Muscle of leg (tissue), 11 donors: Measurements from ENCODE around the gene MIEF1. TPM values are rescaled to one million over a fixed set of nuclear protein-coding genes. Genes with fewer than 3 reads are reported as not detected.

Experiments used
- DNase-seq: peaks from one replicate; pipeline ENCODE4 v3.0.0; 2013
- H3K27ac ChIP-seq: one replicate; pipeline ENCODE4 v1.5.1; 2013; ENCODE audit warnings: mild to moderate bottlenecking, low read length, control low read depth
- H3K27me3 ChIP-seq: one replicate; pipeline ENCODE4 v1.6.1; 2013; ENCODE audit warnings: low read length; ENCODE audit not compliant: control insufficient read depth, insufficient read depth
- H3K36me3 ChIP-seq: one replicate; pipeline ENCODE4 v1.6.1; 2013; ENCODE audit warnings: low read length; ENCODE audit not compliant: control insufficient read depth, insufficient read depth
- H3K4me1 ChIP-seq: one replicate; pipeline ENCODE4 v1.6.1; 2013; ENCODE audit warnings: low read length; ENCODE audit not compliant: control insufficient read depth, insufficient read depth
- H3K4me3 ChIP-seq: one replicate; pipeline ENCODE4 v1.5.1; 2013; ENCODE audit warnings: low read length, control low read depth
- H3K9me3 ChIP-seq: replicated peaks from 2 replicates; pipeline ENCODE4 v1.6.1; 2013; ENCODE audit warnings: low read depth, low read length; ENCODE audit not compliant: control insufficient read depth
- WGBS: methylation state at CpG from one replicate; pipeline ENCODE4 v1.1.5; 2013; ENCODE audit warnings: missing lambda C conversion rate; ENCODE audit not compliant: insufficient coverage; 5-methylcytosine and 5-hydroxymethylcytosine counted together
- polyA plus RNA-seq, 8 donors: library from polyadenylated mRNA; unstranded; fragments of 120-200 nt; gene quantifications; one replicate each; pipeline versions ENCODE4 v1.2.1 to v1.2.3, GENCODE V29; 2013; ENCODE audit warnings: inconsistent platforms in 1 of 8, low replicate concordance in 1 of 8; ENCODE audit not compliant: insufficient read length in 8 of 8, insufficient read depth in 1 of 8
- total RNA-seq: library from RNA; stranded (reverse); fragments of 120-200 nt; gene quantifications from one replicate; pipeline ENCODE4 v1.2.4, GENCODE V29; 2013

Gene MIEF1
- total and polyA plus RNA-seq, 9 donors, result 9.4 to 21.7 (median 18.0) TPM

DNA sequence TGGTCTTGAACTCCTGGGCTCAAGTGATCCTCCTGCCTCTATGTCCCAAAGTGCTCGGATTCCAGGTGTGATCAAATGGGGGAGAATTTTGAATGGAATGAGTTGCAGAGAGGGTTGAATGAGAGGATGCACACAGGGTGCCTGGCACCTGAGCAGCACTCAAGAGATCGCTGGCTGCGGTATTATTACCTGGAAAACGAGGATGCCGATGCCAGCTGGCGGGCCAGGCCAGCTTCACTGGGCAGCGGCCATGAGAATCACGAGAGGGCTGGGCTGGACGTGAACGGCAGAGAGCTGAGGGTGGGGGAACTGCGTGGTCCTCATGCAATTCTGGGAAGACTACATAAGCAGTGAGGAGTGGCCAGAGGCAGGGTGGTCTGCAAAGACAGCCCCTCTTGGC is 42.4 kb upstream of the MIEF1 start:
- Histone ChIP-seq H3K27ac (no peak overlapping the region), H3K9me3 (no peaks in the 10 kb centered on the region), H3K27me3 (peaks cover 27% of the 10 kb centered on the region), H3K4me3 (no peak overlapping the region), H3K4me1 (peaks cover 22% of the 10 kb centered on the region), H3K36me3 (no peaks in the 10 kb centered on the region)
- WGBS, result 68% methylated on average over 10 of the region's 11 CpGs
- DNase-seq, result no peak

DNA sequence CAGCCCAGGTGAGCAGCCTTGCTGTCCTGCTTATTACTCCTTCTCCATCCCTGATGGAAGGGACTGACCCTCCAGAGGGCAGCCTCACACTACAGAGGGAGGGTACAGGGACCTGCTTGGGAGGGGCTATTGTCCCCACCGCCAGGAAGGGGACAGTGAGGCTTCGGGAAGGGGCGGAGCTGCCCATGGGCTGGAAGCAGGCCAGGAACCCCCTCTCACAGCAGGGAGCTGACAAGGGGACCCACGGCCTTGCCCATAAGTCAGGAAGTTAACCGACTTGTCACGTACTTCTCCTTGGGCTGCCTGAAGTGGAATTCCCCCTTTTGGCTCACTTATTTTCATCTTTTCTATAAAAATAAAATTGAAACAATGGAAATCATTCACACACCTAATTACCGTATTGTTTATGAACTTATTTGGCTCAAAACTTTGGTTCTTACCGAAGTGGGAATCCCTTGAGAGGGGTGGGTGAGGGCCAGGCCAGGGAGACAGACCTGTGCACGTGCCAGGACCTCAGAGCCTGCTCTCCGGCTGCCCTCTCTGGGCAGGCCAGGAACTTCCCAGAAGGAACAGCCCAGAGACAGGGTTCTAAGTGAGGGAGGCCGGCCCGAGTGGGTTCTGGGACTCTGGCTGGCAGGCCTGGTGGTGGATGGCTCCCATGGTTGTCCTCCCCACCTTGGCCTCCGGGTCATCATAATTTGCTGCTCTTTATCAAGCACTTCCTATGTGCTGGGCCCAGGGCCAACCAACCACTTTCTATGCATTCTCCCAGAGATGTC is 39.5 kb upstream of the MIEF1 start:
- no peak overlapping the region for H3K4me3 ChIP-seq
- no peaks in the 10 kb centered on the region for H3K9me3 ChIP-seq
- peaks cover 28% of the 10 kb centered on the region for H3K4me1 ChIP-seq
- 60% methylated on average over 8 of the region's 13 CpGs for WGBS
- peaks cover 19% of the 10 kb centered on the region for H3K27me3 ChIP-seq
- H3K36me3 ChIP-seq, result no peaks in the 10 kb centered on the region
- DNase-seq, result peak; percentile 50
- H3K27ac ChIP-seq, result peak overlapping the region; percentile 82

DNA sequence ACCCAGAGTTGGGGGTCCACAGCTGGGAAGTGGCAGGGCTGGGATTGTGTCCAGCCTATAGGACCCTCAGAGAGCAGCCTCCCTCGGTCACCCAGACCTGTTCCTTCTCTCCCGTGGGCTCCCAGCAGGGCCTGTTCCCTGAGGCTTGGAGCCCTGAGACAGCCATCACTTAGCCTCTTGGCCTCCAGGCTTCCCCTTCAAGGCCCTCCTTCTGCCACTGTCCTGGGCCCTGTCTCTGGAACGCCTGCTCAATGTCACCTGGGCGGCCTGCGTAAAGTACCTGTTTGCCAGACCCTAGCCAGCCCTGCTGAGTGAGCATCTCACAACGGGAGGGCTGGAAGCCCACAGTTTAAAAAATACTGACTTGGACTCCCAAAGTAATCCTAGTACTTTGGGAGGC is 38.8 kb upstream of the MIEF1 start:
- H3K4me3 ChIP-seq, result no peak overlapping the region
- WGBS, result 79% methylated on average over 6 of the region's 6 CpGs
- H3K27ac ChIP-seq, result peak overlapping the region; percentile 82
- no peak for DNase-seq
- peaks cover 14% of the 10 kb centered on the region for H3K27me3 ChIP-seq
- peaks cover 24% of the 10 kb centered on the region for H3K4me1 ChIP-seq
- no peaks in the 10 kb centered on the region for H3K9me3 ChIP-seq
- H3K36me3 ChIP-seq, result no peaks in the 10 kb centered on the region

DNA sequence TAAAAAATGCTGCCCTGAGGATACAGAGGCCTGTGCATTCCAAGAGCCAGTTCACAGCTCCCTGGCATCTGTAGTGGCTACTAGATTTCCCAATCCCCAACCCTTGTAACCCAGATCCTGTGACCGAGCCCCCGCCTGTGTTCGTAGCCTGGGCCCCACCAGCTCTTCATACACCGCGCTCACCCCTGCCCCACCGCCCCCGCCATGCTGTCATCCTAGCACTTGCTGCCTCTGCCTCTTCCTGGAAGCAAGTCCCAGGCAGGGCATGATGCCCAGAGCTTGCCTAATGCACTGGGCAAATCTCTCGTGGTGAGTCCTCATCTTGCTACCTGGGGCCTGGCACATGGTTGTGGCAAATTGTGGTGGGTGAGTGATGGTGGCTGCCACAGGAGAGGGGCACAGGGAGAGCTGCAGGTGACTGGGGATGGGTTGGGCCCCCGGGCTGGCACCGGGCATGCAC is 38.1 kb upstream of the MIEF1 start:
- Histone ChIP-seq H3K36me3 (no peaks in the 10 kb centered on the region), H3K4me3 (no peak overlapping the region), H3K27me3 (peaks cover 8% of the 10 kb centered on the region), H3K4me1 (peaks cover 19% of the 10 kb centered on the region), H3K27ac (no peak overlapping the region), H3K9me3 (no peaks in the 10 kb centered on the region)
- 80% methylated on average over 10 of the region's 10 CpGs for WGBS
- no peak for DNase-seq

DNA sequence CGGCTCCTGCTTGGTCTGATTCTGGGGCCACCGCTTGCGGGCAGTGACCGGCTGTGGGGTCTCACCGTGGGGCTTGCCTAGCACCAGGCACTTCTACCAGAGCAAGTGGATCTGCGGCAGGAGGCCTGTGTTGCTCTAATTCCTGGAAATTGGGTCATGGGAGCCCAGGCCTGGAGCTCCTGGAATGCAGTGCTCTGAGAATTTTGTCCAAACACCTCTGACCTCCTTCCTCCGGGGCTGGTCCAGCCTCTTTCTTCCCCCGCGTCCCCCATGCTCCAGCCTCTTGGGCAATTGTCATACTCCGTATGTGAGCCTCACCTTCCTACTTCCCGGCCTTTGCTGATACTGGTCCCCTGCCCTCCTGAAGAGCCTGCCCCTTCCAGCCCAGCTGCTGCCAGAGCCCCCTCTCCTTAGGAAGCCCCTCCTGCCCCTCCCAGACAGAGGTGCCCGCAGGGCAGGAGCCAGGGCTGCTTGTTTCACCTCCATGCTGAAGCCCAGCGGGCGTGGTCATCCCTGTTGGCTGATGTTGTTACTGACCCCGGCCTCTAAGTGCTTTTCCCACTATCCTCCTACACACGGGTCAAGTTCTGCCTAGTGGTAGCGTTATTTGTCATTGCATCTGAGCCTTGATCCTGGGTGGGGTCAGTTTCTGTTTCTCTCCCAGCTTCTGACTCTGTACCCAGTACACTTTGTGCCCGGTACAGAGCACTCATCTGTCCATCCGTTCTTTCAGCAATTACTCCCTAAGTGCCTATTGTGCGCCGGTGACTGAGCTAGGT is 35.7 kb upstream of the MIEF1 start:
- no peaks in the 10 kb centered on the region for H3K27me3 ChIP-seq
- H3K36me3 ChIP-seq, result no peaks in the 10 kb centered on the region
- H3K4me1 ChIP-seq, result peaks cover 40% of the 10 kb centered on the region
- 67% methylated on average over 16 of the region's 21 CpGs for WGBS
- no peak for DNase-seq
- no peak overlapping the region for H3K27ac ChIP-seq
- H3K4me3 ChIP-seq, result no peak overlapping the region
- no peaks in the 10 kb centered on the region for H3K9me3 ChIP-seq

DNA sequence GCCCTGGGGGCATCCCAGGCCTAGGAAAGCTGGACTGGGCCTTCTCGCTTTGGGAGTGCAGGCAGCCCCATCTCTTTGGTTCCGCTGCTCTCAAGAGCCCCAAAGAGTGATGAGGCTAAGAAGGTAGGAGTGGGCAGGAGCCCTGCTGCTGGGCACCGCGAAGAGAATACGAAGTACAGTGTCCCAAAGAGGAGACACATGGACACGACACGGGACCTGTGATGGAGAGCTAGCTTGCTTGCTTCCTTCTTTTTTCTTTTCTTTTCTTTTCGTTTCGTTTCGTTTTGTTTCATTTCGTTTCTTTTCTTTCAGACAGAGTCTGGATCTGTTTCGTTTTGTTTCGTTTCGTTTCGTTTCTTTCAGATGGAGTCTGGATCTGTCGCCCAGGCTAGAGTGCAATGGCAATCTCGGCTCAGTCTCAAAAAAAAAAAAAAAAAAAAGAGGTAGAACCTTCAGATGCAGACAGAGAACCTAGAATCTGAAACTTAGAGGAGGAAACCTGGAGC is 34.6 kb upstream of the MIEF1 start:
- no peaks in the 10 kb centered on the region for H3K36me3 ChIP-seq
- DNase-seq, result no peak
- no peaks in the 10 kb centered on the region for H3K27me3 ChIP-seq
- no peaks in the 10 kb centered on the region for H3K9me3 ChIP-seq
- 84% methylated on average over 16 of the region's 17 CpGs for WGBS
- no peak overlapping the region for H3K4me3 ChIP-seq
- peaks cover 45% of the 10 kb centered on the region for H3K4me1 ChIP-seq
- H3K27ac ChIP-seq, result no peak overlapping the region

DNA sequence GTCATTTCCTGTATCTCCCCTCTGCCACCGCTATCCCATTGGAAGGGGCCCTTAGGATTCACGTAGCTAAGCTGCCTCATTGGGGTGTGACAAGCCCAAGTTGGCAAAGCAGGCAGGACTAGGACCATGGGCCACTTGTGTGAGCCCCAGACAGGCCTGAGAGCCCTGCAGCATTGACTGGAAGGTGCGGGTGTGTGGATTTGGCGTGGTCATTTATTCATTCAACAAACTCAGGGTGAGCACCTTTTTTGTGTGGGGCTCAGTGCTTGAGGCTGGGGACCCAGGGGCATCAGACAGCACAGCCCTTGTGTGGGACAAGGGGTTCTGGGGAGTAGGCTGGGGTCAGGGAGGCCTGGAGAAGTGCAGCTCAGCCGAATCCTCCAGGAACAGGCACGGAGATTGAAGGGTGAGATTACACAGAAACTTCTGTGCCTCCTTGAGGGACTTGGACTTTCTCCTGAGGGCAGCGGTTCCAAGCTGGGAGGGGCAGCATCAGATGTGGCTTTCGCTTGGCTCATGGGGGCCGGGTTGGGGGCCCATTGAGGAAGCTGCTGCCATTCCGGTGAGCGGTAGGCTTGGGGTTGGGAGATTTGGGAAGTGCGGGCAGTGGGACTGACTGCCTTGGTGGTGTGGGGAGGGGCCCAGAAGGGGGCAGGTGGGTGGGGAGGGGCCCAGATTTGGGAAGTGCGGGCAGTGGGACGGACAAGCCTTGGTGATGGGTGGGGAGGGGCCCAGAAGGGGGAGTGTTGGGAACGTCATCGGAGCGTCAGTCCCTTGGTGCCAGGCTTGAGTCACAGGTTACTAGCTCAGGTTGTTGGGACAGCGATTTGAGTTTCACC is 33.4 kb upstream of the MIEF1 start:
- WGBS, result 69% methylated on average over 17 of the region's 18 CpGs

DNA sequence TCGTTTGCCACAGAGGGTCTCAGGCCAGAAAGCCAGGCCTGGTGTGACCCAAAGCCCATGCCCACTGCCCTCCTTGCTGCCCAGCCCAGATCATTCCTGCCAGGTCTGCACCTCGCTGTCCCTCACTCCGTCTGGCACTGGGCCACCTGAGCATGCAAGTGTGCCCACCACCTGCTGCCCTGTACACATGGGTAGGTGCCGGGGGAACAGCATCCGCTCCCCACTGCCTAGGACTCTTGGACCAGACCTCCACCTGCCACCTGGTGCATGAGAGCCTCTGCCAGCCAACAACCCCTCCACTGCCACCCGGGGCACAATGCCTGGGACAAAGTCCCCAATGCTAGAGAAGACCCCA is 32.8 kb upstream of the MIEF1 start:
- no peak overlapping the region for H3K4me3 ChIP-seq
- H3K27me3 ChIP-seq, result no peaks in the 10 kb centered on the region
- 96% methylated on average over 5 of the region's 6 CpGs for WGBS
- H3K36me3 ChIP-seq, result no peaks in the 10 kb centered on the region
- DNase-seq, result no peak
- no peak overlapping the region for H3K27ac ChIP-seq
- peaks cover 57% of the 10 kb centered on the region for H3K4me1 ChIP-seq
- no peaks in the 10 kb centered on the region for H3K9me3 ChIP-seq

More for the DNA sequence above, 33.4 kb upstream of the MIEF1 start:
- H3K36me3 ChIP-seq, result no peaks in the 10 kb centered on the region
- no peak overlapping the region for H3K27ac ChIP-seq
- H3K4me1 ChIP-seq, result peaks cover 51% of the 10 kb centered on the region
- no peaks in the 10 kb centered on the region for H3K9me3 ChIP-seq
- H3K27me3 ChIP-seq, result no peaks in the 10 kb centered on the region
- H3K4me3 ChIP-seq, result no peak overlapping the region
- DNase-seq, result no peak

DNA sequence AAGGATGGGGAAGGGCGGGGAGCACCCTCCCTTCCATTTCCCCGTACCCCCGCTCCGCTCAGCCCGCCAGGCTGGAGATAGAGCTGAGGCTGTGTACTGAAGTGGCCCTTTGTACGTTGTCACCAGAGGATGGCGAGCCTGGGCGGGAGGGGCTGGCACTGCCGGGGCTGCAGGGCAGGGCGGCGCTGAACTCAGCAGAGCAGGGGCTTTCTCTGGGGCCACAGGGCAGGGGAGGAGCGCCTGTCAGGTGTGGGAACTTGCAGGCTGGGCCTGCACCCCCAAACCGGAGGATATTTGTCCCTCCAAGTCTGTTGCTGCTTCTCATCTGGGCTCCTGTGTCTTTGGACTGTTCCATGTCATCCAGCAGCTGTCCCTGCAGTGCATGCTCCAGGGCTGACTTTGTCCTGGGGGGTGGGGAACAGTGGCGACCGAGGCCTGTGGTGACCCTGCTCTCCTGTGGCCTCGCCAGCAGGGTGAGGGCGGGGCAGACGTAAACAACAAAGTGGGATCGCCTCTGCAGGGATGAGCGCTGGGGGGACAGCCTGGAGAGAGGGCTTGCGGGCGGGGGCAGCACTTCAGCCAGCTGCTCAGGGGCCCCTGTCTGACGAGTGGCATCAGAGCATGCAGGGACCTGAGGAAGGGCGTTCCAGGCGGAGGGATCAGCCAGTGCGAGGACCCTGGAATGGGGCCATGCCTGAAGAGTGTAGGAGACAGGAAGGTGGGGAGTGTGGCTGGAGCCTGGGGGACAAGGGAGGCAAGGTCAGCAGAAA is 32.2 kb upstream of the MIEF1 start:
- Histone ChIP-seq H3K9me3 (no peaks in the 10 kb centered on the region), H3K4me1 (peaks cover 62% of the 10 kb centered on the region), H3K27me3 (no peaks in the 10 kb centered on the region), H3K4me3 (no peak overlapping the region), H3K36me3 (no peaks in the 10 kb centered on the region), H3K27ac (peak overlapping the region; percentile 13)
- DNase-seq, result no peak
- WGBS, result 58% methylated on average over 24 of the region's 26 CpGs
